Stimulated activated CD8-positive, alpha-beta memory T cell treated with anti-CD3 and anti-CD28 coated beads, Interleukin-12 subunit alpha, Interleukin-12 subunit beta, amount 100 ng/mL, for 24 hours (primary cell): Measurements from ENCODE around the gene KIAA1755.

Source experiments
- DNase-seq: peaks from one replicate; pipeline ENCODE4 v3.0.0-alpha.2; 2020; ENCODE audit errors: extremely low read depth

KIAA1755 gene

DNA sequence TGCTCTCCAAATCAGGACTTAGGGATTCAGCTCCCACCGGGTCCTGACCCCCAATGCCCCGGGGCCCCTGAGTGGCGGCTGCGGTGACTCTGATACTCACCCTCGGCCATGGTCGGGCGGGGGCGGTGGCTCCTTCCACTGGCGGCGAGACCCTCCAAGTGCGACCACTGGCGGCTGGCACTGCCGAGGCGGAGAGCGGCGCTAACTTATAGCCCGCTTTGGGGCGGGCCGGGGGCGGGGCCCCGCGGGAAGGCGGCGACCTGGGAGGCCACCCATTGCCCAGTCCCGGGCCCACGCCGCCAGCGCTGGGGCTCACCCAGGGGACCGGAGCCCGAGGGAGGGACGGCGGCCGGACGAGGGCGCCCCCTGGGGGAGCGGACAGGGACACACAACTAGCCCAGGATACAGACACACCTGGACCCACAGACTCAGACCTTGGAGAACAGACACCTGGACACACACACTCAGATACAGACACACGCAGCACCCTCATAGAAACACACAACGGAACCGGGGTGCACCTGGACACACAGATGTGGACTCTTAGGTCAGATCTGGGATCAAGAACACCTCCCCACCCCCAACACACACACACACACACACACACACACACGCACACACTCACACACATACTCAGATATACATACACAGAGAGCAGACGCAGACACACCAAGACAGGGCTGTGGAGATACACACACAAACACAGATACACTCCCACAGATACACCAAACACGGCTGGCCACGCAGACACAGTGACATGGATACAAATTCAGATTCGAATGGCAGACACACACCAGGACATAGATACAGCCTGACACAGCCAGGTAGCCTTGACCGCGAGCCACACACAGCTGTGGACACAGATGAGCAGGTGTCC, 95.2 kb downstream of the KIAA1755 start, which contains the start of gene TGM2:
Gene TGM2, minus strand, starts transcription at position 182 of the 877 bp plus-strand sequence. Its CDS starts 72 bp downstream, at position 110.
- peak; percentile 24 for DNase-seq

DNA sequence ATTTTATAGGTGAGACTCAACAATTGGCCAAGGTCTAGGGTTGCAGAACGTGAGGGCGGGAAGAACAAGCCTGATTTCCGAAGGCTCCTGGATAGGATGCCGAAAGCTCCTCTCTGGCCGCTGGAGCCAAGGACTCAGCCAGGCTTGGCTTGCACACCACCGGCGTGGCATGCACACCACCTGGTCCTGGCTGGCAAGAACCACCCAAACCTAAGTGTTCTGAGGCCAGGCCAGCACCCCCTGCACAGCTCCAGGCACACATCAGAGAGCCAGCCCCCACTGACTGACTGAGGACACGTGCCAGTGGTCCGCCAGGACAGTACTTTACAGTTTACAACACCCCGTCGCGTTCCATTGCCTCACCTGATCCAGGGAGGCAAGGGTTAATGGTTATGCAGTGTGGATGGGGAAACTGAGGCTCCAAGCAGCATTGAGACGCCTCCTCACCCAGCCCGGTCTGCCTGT, 95.9 kb downstream of the KIAA1755 start:
- no peak for DNase-seq

DNA sequence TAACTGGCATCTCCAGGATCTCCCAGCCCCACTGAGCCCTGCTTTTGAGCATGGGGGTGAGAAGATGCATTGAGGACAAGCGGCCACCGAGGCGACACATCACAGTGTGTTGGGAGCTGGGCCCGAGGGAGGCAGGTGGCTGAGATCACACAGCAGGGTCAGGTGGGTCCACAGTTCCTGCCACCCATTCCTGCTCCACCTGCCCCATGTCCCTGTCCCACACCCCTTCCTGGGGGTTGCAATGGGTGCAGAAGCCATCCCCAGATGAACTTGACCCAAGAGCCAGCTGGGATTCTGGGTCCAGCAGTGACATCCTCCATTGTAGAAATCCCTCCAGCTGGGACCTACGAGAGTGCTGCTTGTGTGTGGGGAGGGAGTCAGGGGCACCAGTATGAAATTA, 96.5 kb downstream of the KIAA1755 start:
- DNase-seq, result no peak

DNA sequence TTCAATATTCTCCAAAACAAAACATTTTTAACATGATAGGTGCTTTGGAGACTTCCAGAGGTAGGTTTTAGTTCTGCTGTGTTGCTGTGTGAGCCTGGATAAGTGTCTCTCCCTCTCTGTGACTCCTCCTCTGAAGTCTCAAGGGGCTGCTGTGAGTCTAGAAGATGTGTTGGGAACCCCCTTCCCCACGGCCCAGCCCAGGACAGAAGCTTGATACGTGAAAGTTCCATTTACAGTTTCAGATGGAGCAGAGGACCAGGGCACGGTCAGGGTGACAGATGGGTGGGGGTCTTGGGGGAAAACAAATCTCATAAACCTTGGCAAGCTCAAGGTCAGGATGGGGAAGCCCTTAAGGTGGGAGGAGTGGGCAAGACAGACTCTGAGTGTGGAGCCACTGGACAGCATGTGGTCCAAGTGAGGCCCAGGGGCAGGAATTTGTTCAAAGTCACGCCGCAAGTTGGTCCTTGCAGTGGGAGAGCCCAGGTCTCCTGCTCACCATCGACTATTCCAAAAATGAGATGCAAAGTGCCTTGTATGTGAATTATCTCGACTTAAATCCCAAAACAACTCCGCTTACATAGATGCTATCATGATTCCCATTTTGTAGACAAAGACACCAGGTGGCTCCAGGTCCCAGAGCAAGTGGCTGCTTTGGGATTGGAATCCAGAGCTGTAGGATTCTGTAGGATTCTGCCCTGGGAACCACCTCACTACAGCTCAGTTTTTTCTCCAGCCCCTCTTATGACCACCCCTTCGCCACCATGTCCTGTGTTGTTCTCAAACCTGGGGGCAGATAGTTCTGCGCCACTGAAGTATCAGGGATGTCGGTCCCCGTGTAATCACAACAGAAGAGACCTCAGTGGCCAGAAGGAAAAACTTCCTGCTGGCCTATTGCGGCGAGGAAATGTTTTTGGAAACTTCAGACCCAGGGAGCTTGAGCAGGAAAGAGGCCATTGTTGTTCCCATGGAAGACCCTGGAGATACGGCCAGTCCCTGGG, 97.4 kb downstream of the KIAA1755 start:
- no peak for DNase-seq

DNA sequence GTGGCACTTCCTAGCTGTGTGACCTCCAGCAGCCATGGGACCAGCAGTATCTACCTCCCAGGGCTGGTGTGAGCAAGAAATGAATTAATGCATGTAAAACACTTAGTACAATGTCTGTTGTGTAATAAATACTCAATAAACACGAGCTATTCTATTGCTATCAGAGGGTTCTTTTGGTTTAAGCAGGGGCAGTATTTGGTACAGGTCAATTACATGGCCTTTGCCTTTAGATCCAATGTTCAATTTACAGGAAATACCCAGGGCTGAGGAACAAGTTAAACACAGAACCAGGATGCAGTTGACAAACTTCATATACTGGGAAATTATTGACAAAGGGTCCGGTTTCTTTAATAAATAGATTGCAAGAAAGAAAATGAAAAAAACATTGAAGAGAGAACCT, 98.4 kb downstream of the KIAA1755 start:
- no peak for DNase-seq

DNA sequence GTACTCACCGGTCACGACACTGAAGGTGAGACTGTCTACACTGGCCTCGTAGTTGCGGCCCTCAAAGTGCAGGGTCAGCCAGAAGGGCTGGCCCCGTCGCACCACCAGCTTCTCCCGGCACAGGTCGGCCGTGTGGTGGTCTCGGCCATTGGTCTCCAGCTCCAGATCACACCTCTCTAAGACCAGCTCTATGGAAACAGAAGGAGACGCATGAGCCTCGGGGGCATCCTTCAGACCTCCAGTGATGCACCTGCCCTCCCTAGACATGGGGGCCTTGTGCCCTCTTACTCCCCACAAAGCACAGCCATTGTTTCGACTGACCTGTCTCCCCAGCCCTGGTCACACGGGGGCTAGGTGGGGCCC, 99.1 kb downstream of the KIAA1755 start:
- DNase-seq, result no peak
